Measurements from ENCODE around the gene DYNC2I2. TPM values are rescaled to one million over a fixed set of nuclear protein-coding genes. Genes with fewer than 3 reads are reported as not detected.
"Not testable (repeated sequence)": the region's sequence is repeated elsewhere in the genome, so short reads cannot be mapped to it uniquely, and the experiment has no call there.

DYNC2I2 gene
- total and polyA plus RNA-seq, 2 donors (not counting 3 experiments of a cell fraction or from before 2014, with no cell fraction given), result 73.6 to 82.6 TPM

GRCh38 chr9:128669786-128670185 is 13.1 kb upstream of the DYNC2I2 start:
- dilution Hi-C loops (cut with MboI; ENCODE audit: extremely low pct_ligation_motif_present, low sequenced_read_pairs) (no loop called here), intact Hi-C loops (cut with micrococcal nuclease) (no loop called here)
- no peak for TF ChIP-seq MYC (IDR thresholded peaks at IDR 0.05; ENCODE audit: low read depth, low read length)
- TF ChIP-seq EZH2 (IDR thresholded peaks at IDR 0.05; ENCODE audit: borderline replicate concordance, low read depth, low read length, severe bottlenecking), result no peak
- TF ChIP-seq GATA2 (IDR thresholded peaks at IDR 0.05; ENCODE audit: insufficient read depth, insufficient read length, low read depth, low read length), result no peak
- no peak for TF ChIP-seq JUN (IDR thresholded peaks at IDR 0.05; ENCODE audit: borderline replicate concordance, insufficient read depth, insufficient read length, low read depth)
- no peak for TF ChIP-seq FOS (IDR thresholded peaks at IDR 0.05; ENCODE audit: borderline replicate concordance, insufficient read depth, low read length)
- no peak for TF ChIP-seq POLR2AphosphoS5 (IDR thresholded peaks at IDR 0.05; ENCODE audit: insufficient read depth, low read depth, low read length)
- no peak for TF ChIP-seq MAX (IDR thresholded peaks at IDR 0.05; ENCODE audit: insufficient read depth, insufficient read length)
- no peak for TF ChIP-seq CTCF (IDR thresholded peaks at IDR 0.05; ENCODE audit: extremely low read depth in 1 of 2, insufficient read depth in 1 of 2, low read depth in 1 of 2, low read length in 2 of 2)
- no peak for TF ChIP-seq POLR2A (IDR thresholded peaks at IDR 0.05; ENCODE audit: low read depth, low read length)
- Histone ChIP-seq H2AFZ (ENCODE audit: low read depth, low read length) (no peak overlapping the region), H3K27me3 (ENCODE audit: control insufficient read depth in 2 of 2, insufficient read depth in 2 of 2, low read length in 2 of 2) (no peaks in the 10 kb centered on the region), H3K9me1 (replicated peaks; ENCODE audit: control insufficient read depth, extremely low read depth, insufficient read depth, low read length) (no peaks in the 10 kb centered on the region), H3K4me3 (replicated peaks in 1 of 3; ENCODE audit: insufficient read depth in 1 of 3, low read depth in 1 of 3, low read length in 3 of 3) (no peak overlapping the region), H4K20me1 (replicated peaks; ENCODE audit: control insufficient read depth, extremely low read depth, insufficient read depth, low read length) (no peaks in the 10 kb centered on the region), H3K36me3 (ENCODE audit: control insufficient read depth in 2 of 2, extremely low read depth in 1 of 2, insufficient read depth in 2 of 2, low read length in 2 of 2) (no peaks in the 10 kb centered on the region), H3K79me2 (ENCODE audit: control insufficient read depth, insufficient read depth, low read length) (no peaks in the 10 kb centered on the region), H3K9me3 (replicated peaks; ENCODE audit: control insufficient read depth, insufficient read depth, low read length) (no peaks in the 10 kb centered on the region), H3K9ac (replicated peaks; ENCODE audit: extremely low read depth, insufficient read depth, low read length) (no peak overlapping the region), H3K4me2 (ENCODE audit: insufficient read depth, low read length) (no peak overlapping the region), H3K27ac (ENCODE audit: insufficient read depth, low read depth, low read length) (no peak overlapping the region), H3K4me1 (ENCODE audit: control insufficient read depth, extremely low read depth, insufficient read depth, low read length) (no peaks in the 10 kb centered on the region)
- no peak for DNase-seq (ENCODE audit: low read depth, low spot score)
- no peak for FAIRE-seq
- BruUV-seq (replicated peaks), result no TSS peak
- POLR2A ChIA-PET, result interaction anchor here (0.6 kb wide), 1 partner anchor 34 kb away, joined by 3 read pairs; no protein-coding TSS in a partner anchor
- CTCF ChIA-PET, result no interaction called here

- H3K79me2 ChIP-seq (ENCODE audit: control insufficient read depth, insufficient read depth, low read length); H3K36me3 ChIP-seq (ENCODE audit: control insufficient read depth in 2 of 2, extremely low read depth in 1 of 2, insufficient read depth in 2 of 2, low read length in 2 of 2); H4K20me1 ChIP-seq (replicated peaks; ENCODE audit: control insufficient read depth, extremely low read depth, insufficient read depth, low read length); H3K9ac ChIP-seq (replicated peaks; ENCODE audit: extremely low read depth, insufficient read depth, low read length); H3K4me3 ChIP-seq (replicated peaks in 1 of 3; ENCODE audit: insufficient read depth in 1 of 3, low read depth in 1 of 3, low read length in 3 of 3); DNase-seq (ENCODE audit: low read depth, low spot score); H3K4me1 ChIP-seq (ENCODE audit: control insufficient read depth, extremely low read depth, insufficient read depth, low read length); H3K4me2 ChIP-seq (ENCODE audit: insufficient read depth, low read length); H3K9me3 ChIP-seq (replicated peaks; ENCODE audit: control insufficient read depth, insufficient read depth, low read length); dilution Hi-C loops (cut with MboI; ENCODE audit: extremely low pct_ligation_motif_present, low sequenced_read_pairs); POLR2A ChIA-PET; H2AFZ ChIP-seq (ENCODE audit: low read depth, low read length); H3K9me1 ChIP-seq (replicated peaks; ENCODE audit: control insufficient read depth, extremely low read depth, insufficient read depth, low read length); FAIRE-seq; H3K27me3 ChIP-seq (ENCODE audit: control insufficient read depth in 2 of 2, insufficient read depth in 2 of 2, low read length in 2 of 2); BruUV-seq (replicated peaks); intact Hi-C loops (cut with micrococcal nuclease); H3K27ac ChIP-seq (ENCODE audit: insufficient read depth, low read depth, low read length): not testable (repeated sequence)
- CTCF ChIA-PET, result interaction anchor here (1.1 to 1.3 kb wide), 2 partner anchors 19 to 36 kb away, joined by 3 to 4 read pairs; partner anchors contain the start of gene PKN3
These were observed 9.9 kb upstream of the DYNC2I2 start for GRCh38 chr9:128666481-128666941.

Data from endothelial cell of umbilical vein (primary cell).